K562 (cell line): ENCODE results near the gene DNAJB12. TPM values are rescaled to one million over a fixed set of nuclear protein-coding genes. Genes with fewer than 3 reads are reported as not detected.

Experiments
- ATF7 ChIP-seq: fragments of 450-650 bp; IDR thresholded peaks from 2 replicates; pipeline ENCODE4 v1.7.1; 2014; ENCODE audit warnings: mild to moderate bottlenecking, moderate library complexity
- GATAD2B ChIP-seq: fragments of 450-650 bp; IDR thresholded peaks from 2 replicates; pipeline ENCODE4 v1.6.1; 2017; ENCODE audit warnings: mild to moderate bottlenecking, borderline replicate concordance
- HDAC6 ChIP-seq: IDR thresholded peaks from 2 replicates; pipeline ENCODE4 v1.6.1; 2012; ENCODE audit warnings: low read depth, mild to moderate bottlenecking, control low read depth, inconsistent platforms, low read length, moderate library complexity
- HMG20A ChIP-seq: fragments of 450-650 bp; formaldehyde crosslinking; conservative IDR thresholded peaks from 2 replicates; pipeline ENCODE4 v1.4.0; 2020; ENCODE audit warnings: mild to moderate bottlenecking, mixed read lengths
- HNRNPL ChIP-seq: fragments of 200-400 bp; formaldehyde crosslinking; IDR thresholded peaks from 2 replicates; pipeline ENCODE4 v1.6.1; 2017; ENCODE audit warnings: low read depth, mild to moderate bottlenecking, low read length
- MCM5 ChIP-seq: fragments of 450-650 bp; IDR thresholded peaks from 2 replicates; pipeline ENCODE4 v1.6.1; 2016; ENCODE audit warnings: low read depth
- MEF2A ChIP-seq: IDR thresholded peaks from 2 replicates; pipeline ENCODE4 v1.6.1; 2011; ENCODE audit warnings: low read depth, mild to moderate bottlenecking, low read length, moderate library complexity; ENCODE audit not compliant: control insufficient read depth
- MTA3 ChIP-seq: fragments of 450-650 bp; formaldehyde crosslinking; IDR thresholded peaks from 2 replicates; pipeline ENCODE4 v1.6.1; 2017; ENCODE audit warnings: mild to moderate bottlenecking, borderline replicate concordance
- SIN3B ChIP-seq: fragments of 450-650 bp; IDR thresholded peaks from 2 replicates; pipeline ENCODE4 v1.6.1; 2017; ENCODE audit warnings: low read depth, mild to moderate bottlenecking, moderate library complexity
- TCF7L2 ChIP-seq: fragments of 150-350 bp; IDR thresholded peaks from 2 replicates; pipeline ENCODE4 v1.6.1; 2016; ENCODE audit warnings: low read depth, mild to moderate bottlenecking, low read length, moderate library complexity
- TFAM ChIP-seq: fragments of 250-450 bp; sonication (Bioruptor Pico); conservative IDR thresholded peaks from 2 replicates; pipeline ENCODE4 v1.5.0; 2021; ENCODE audit warnings: mild to moderate bottlenecking, moderate library complexity
- ZNF311 ChIP-seq: fragments of 250-450 bp; sonication (Bioruptor Pico); IDR thresholded peaks from 2 replicates; pipeline ENCODE4 v1.4.0; 2020; ENCODE audit warnings: mild to moderate bottlenecking, moderate library complexity
- ZNF780A ChIP-seq: fragments of 250-450 bp; sonication (Bioruptor Pico); IDR thresholded peaks from 2 replicates; pipeline ENCODE4 v1.5.0; 2021; ENCODE audit warnings: mild to moderate bottlenecking
- polyA plus RNA-seq, 8 experiments: library from polyadenylated mRNA; depleted of rRNA in 4 of 8; stranded (reverse) in 5 of 8; unstranded in 3 of 8; fragments of >200 nt; fragmentation: Nextera tagmentation in 2 of 8; fragmentation: Illumina TruSeq in 1 of 8; extraction: Ambion mirVana in 2 of 8; extraction: Trizol in 1 of 8; gene quantifications; 2 replicates each; pipeline versions ENCODE4 v1.2.1 to v1.2.3, GENCODE V29; 2011 to 2014; ENCODE audit warnings: inconsistent platforms in 1 of 8, missing spikeins in 1 of 8
- total RNA-seq, 7 experiments: library from RNA; depleted of rRNA in 6 of 7; stranded (reverse); fragments of >200 nt in 6 of 7; fragmentation: Illumina TruSeq in 2 of 7; extraction: Trizol in 2 of 7; gene quantifications; 2 replicates each; pipeline versions ENCODE4 v1.2.1 to v1.2.3, GENCODE V29; 2011 to 2021; ENCODE audit warnings: low replicate concordance in 1 of 7
- TF ChIP-seq, protein P1 (sequence below): sonication (generic); formaldehyde crosslinking; IDR thresholded peaks from 2 replicates; pipeline ENCODE4 v1.8.1; 2022; ENCODE audit warnings: missing genetic modification reagents
- TF ChIP-seq, protein P2 (sequence below): fragments of 250-450 bp; sonication (Bioruptor Pico); IDR thresholded peaks from 2 replicates; pipeline ENCODE4 v1.5.0; 2020; ENCODE audit warnings: mild to moderate bottlenecking, borderline replicate concordance
- TF ChIP-seq, protein P3 (sequence below), 2 experiments: fragments of 450-650 bp in 1 of 2; sonication (generic) in 1 of 2; formaldehyde crosslinking in 1 of 2; IDR thresholded peaks; 2 replicates each; pipeline versions ENCODE4 v1.7.1 to v1.9.0; 2016 to 2022; ENCODE audit warnings: inconsistent platforms in 1 of 2, mild to moderate bottlenecking in 1 of 2, missing genetic modification reagents in 1 of 2

The DNAJB12 gene
- total and polyA plus RNA-seq, 9 of the 15 experiments (the other 6 are each of a cell fraction or from before 2014, with no cell fraction given), result 3.5 to 31.5 (median 20.3) TPM

DNA sequence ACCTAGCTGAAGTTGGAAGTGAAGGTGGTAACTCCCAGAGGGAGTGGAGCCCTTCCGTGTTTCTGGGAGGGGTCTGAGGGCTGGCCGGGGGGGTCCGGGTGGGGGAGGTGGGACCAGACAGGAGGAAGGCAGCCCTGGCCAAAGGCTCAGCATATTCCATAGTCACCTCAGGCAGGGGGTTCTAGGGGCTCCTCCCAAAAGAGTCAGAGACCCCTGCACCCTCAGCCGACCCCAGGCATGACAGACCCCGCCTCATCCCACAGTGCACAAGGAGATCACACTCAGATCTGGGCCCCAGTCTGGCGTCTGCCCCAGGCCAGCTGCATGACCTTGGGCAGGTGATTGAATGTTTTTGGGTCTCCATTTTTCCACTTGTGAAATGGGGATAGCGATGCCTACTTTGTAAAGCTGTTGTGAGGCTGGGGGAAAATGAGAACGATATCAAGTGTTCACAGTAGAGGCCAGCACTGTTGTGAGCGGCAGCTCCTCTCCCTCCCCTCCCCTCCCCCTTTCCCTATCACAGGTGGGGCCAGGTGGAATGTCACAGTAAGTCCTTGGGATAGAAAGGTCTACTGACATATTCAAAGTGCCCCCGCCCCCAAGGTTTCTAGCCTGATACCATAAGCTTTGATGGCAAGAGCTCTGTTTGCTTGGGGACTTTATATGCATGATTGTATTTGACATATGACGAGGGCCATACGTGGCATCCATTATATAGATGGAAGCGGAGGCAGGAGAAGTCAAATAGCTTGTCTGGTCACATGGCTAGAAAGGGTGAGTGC, 33.3 kb downstream of the DNAJB12 start (continued):
- TF ChIP-seq HMG20A (CRISPR knock-in tag), result 0 out of 2 replicates have a peak, but pooled peaks have one; percentile 23
- TF ChIP-seq MCM5, result no peak
- TF ChIP-seq TFAM (CRISPR knock-in tag), result no peak
- TF ChIP-seq TCF7L2, result no peak
- TF ChIP-seq HNRNPL, result no peak
- no peak; the same call in 1 of the 2 replicates for TF ChIP-seq MTA3
- no peak for TF ChIP-seq ZNF780A (CRISPR knock-in tag)
- no peak for TF ChIP-seq ATF7
- TF ChIP-seq MEF2A, result no peak
- TF ChIP-seq, protein P1, sequence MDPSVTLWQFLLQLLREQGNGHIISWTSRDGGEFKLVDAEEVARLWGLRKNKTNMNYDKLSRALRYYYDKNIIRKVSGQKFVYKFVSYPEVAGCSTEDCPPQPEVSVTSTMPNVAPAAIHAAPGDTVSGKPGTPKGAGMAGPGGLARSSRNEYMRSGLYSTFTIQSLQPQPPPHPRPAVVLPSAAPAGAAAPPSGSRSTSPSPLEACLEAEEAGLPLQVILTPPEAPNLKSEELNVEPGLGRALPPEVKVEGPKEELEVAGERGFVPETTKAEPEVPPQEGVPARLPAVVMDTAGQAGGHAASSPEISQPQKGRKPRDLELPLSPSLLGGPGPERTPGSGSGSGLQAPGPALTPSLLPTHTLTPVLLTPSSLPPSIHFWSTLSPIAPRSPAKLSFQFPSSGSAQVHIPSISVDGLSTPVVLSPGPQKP (CRISPR knock-in tag), result no peak
- TF ChIP-seq HDAC6, result no peak
- TF ChIP-seq, protein P2, sequence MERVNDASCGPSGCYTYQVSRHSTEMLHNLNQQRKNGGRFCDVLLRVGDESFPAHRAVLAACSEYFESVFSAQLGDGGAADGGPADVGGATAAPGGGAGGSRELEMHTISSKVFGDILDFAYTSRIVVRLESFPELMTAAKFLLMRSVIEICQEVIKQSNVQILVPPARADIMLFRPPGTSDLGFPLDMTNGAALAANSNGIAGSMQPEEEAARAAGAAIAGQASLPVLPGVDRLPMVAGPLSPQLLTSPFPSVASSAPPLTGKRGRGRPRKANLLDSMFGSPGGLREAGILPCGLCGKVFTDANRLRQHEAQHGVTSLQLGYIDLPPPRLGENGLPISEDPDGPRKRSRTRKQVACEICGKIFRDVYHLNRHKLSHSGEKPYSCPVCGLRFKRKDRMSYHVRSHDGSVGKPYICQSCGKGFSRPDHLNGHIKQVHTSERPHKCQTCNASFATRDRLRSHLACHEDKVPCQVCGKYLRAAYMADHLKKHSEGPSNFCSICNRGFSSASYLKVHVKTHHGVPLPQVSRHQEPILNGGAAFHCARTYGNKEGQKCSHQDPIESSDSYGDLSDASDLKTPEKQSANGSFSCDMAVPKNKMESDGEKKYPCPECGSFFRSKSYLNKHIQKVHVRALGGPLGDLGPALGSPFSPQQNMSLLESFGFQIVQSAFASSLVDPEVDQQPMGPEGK (CRISPR knock-in tag), result no peak
- no peak for TF ChIP-seq SIN3B
- no peak for TF ChIP-seq GATAD2B
- TF ChIP-seq, protein P3, sequence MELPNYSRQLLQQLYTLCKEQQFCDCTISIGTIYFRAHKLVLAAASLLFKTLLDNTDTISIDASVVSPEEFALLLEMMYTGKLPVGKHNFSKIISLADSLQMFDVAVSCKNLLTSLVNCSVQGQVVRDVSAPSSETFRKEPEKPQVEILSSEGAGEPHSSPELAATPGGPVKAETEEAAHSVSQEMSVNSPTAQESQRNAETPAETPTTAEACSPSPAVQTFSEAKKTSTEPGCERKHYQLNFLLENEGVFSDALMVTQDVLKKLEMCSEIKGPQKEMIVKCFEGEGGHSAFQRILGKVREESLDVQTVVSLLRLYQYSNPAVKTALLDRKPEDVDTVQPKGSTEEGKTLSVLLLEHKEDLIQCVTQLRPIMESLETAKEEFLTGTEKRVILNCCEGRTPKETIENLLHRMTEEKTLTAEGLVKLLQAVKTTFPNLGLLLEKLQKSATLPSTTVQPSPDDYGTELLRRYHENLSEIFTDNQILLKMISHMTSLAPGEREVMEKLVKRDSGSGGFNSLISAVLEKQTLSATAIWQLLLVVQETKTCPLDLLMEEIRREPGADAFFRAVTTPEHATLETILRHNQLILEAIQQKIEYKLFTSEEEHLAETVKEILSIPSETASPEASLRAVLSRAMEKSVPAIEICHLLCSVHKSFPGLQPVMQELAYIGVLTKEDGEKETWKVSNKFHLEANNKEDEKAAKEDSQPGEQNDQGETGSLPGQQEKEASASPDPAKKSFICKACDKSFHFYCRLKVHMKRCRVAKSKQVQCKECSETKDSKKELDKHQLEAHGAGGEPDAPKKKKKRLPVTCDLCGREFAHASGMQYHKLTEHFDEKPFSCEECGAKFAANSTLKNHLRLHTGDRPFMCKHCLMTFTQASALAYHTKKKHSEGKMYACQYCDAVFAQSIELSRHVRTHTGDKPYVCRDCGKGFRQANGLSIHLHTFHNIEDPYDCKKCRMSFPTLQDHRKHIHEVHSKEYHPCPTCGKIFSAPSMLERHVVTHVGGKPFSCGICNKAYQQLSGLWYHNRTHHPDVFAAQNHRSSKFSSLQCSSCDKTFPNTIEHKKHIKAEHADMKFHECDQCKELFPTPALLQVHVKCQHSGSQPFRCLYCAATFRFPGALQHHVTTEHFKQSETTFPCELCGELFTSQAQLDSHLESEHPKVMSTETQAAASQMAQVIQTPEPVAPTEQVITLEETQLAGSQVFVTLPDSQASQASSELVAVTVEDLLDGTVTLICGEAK (IDR thresholded peaks at IDR 0.05), result no peak; the same call in 1 of the 2 replicates
- TF ChIP-seq, protein P3 (CRISPR knock-in tag; IDR thresholded peaks at IDR 0.05), result no peak
- TF ChIP-seq ZNF311 (CRISPR knock-in tag), result no peak; the same call in none of the 2 replicates
